Measurements from ENCODE around the gene MYO3A. TPM values are rescaled to one million over a fixed set of nuclear protein-coding genes. Genes with fewer than 3 reads are reported as not detected.

The MYO3A gene
- total and polyA plus RNA-seq, 2 of the 4 experiments (the other 2 are of a cell fraction), result not detected

DNA sequence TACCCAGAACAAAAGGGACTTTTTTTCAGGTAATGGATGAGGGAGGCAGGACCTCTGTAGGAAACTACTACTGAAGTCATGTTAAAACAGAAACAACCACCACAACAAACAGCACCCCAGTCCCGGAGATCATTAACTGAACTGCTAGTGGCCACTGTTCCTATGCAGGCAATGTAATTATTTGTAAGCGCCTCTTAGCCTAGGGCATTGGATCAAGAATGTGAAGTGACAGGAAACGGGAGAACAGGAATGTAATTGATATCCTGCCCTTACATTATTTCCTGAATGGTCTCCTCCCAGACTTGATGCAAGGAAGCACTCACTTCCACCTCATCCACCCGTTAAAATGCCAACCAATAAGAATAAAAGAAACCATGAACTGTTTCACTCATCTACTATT is 265.8 kb downstream of the MYO3A start:
- dilution Hi-C loops (cut with HindIII; ENCODE audit: low sequenced_read_pairs, unreplicated experiment), result no loop called here
- ChIA-PET CTCF (no interaction called here), POLR2A (ENCODE audit: unreplicated experiment) (no interaction called here)
- in situ Hi-C loops (cut with MboI; ENCODE audit: low sequenced_read_pairs), result no loop called here
- H3K4me1 ChIP-seq (ENCODE audit: control insufficient read depth, insufficient read depth, low read length), result no peaks in the 10 kb centered on the region
- no peak overlapping the region for H3K9ac ChIP-seq (ENCODE audit: low read depth, low read length)
- no peak overlapping the region for H2BK15ac ChIP-seq (ENCODE audit: low read depth, low read length)
- H4K5ac ChIP-seq (ENCODE audit: low read depth, low read length), result no peak overlapping the region
- H3K36me3 ChIP-seq (ENCODE audit: control insufficient read depth, insufficient read depth, low read length), result no peaks in the 10 kb centered on the region
- H3K23ac ChIP-seq (ENCODE audit: low read depth, low read length), result no peak overlapping the region
- H3K9me3 ChIP-seq (ENCODE audit: control insufficient read depth, insufficient read depth, low read length), result peaks cover 8% of the 10 kb centered on the region
- H3K79me1 ChIP-seq (ENCODE audit: low read depth in 1 of 2, low read length in 2 of 2), result no peaks in the 10 kb centered on the region
- no peak overlapping the region for H2BK5ac ChIP-seq (ENCODE audit: low read depth, low read length, poor library complexity, severe bottlenecking)
- no peak overlapping the region for H2AFZ ChIP-seq (replicated peaks; ENCODE audit: low read length, poor library complexity)
- no peak overlapping the region for H2AK5ac ChIP-seq (ENCODE audit: low read depth, low read length)
- no peak overlapping the region for H3K18ac ChIP-seq (ENCODE audit: low read depth, low read length)
- no peak overlapping the region for H2AK9ac ChIP-seq (replicated peaks; ENCODE audit: low read depth, low read length, poor library complexity)
- no peak overlapping the region for H3K27ac ChIP-seq (ENCODE audit: insufficient read depth, low read length)
- no peak overlapping the region for H3K56ac ChIP-seq (ENCODE audit: extremely low read depth, insufficient read depth, low read length)
- H4K91ac ChIP-seq (ENCODE audit: insufficient read depth, low read depth, low read length), result no peak overlapping the region
- no peaks in the 10 kb centered on the region for H4K20me1 ChIP-seq (ENCODE audit: insufficient read depth, low read length)
- H3K4me3 ChIP-seq (ENCODE audit: insufficient read depth, low read depth, low read length), result no peak overlapping the region
- no peak overlapping the region for H2BK120ac ChIP-seq (ENCODE audit: low read depth, low read length)
- WGBS, 2 experiments (ENCODE audit: extremely low coverage in 2 of 2, insufficient read length in 1 of 2), result no CpG with 5 or more reads among the region's 4 CpGs
- no peaks in the 10 kb centered on the region for H3K27me3 ChIP-seq (ENCODE audit: control insufficient read depth, insufficient read depth, low read length)
- BruUV-seq (replicated peaks), result no TSS peak
- ATAC-seq (ENCODE audit: low read depth) (no peak), DNase-seq (no peak)
- no peak for TF ChIP-seq RAD21 (IDR thresholded peaks at IDR 0.05; ENCODE audit: low read length)
- no peak for TF ChIP-seq SMC3 (IDR thresholded peaks at IDR 0.05; ENCODE audit: low read depth, low read length)
- no peak for TF ChIP-seq NFE2L2 (IDR thresholded peaks at IDR 0.05; ENCODE audit: low read depth, low read length)
- TF ChIP-seq RCOR1 (IDR thresholded peaks at IDR 0.05; ENCODE audit: insufficient replicate concordance, low read length), result no peak
- TF ChIP-seq POLR2A (IDR thresholded peaks at IDR 0.05; ENCODE audit: low read depth, low read length), result no peak
- TF ChIP-seq, protein P1, sequence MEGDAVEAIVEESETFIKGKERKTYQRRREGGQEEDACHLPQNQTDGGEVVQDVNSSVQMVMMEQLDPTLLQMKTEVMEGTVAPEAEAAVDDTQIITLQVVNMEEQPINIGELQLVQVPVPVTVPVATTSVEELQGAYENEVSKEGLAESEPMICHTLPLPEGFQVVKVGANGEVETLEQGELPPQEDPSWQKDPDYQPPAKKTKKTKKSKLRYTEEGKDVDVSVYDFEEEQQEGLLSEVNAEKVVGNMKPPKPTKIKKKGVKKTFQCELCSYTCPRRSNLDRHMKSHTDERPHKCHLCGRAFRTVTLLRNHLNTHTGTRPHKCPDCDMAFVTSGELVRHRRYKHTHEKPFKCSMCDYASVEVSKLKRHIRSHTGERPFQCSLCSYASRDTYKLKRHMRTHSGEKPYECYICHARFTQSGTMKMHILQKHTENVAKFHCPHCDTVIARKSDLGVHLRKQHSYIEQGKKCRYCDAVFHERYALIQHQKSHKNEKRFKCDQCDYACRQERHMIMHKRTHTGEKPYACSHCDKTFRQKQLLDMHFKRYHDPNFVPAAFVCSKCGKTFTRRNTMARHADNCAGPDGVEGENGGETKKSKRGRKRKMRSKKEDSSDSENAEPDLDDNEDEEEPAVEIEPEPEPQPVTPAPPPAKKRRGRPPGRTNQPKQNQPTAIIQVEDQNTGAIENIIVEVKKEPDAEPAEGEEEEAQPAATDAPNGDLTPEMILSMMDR (conservative IDR thresholded peaks at IDR 0.05; ENCODE audit: low read depth, low read length), result no peak
- no peak for TF ChIP-seq CHD1 (IDR thresholded peaks at IDR 0.05; ENCODE audit: low read depth, low read length)
- no peak for TF ChIP-seq MAFK (IDR thresholded peaks at IDR 0.05; ENCODE audit: low read depth, low read length)
- no peak for TF ChIP-seq FOS (IDR thresholded peaks at IDR 0.05; ENCODE audit: low read depth, low read length)
- TF ChIP-seq, protein P2, sequence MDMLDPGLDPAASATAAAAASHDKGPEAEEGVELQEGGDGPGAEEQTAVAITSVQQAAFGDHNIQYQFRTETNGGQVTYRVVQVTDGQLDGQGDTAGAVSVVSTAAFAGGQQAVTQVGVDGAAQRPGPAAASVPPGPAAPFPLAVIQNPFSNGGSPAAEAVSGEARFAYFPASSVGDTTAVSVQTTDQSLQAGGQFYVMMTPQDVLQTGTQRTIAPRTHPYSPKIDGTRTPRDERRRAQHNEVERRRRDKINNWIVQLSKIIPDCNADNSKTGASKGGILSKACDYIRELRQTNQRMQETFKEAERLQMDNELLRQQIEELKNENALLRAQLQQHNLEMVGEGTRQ (IDR thresholded peaks at IDR 0.05; ENCODE audit: low read depth, low read length), result no peak
- no peak for TF ChIP-seq RFX5 (IDR thresholded peaks at IDR 0.05; ENCODE audit: low read depth, low read length)
- TF ChIP-seq, protein P3, sequence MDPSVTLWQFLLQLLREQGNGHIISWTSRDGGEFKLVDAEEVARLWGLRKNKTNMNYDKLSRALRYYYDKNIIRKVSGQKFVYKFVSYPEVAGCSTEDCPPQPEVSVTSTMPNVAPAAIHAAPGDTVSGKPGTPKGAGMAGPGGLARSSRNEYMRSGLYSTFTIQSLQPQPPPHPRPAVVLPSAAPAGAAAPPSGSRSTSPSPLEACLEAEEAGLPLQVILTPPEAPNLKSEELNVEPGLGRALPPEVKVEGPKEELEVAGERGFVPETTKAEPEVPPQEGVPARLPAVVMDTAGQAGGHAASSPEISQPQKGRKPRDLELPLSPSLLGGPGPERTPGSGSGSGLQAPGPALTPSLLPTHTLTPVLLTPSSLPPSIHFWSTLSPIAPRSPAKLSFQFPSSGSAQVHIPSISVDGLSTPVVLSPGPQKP (IDR thresholded peaks at IDR 0.05; ENCODE audit: borderline replicate concordance, low read depth, low read length), result no peak
- TF ChIP-seq MAZ (IDR thresholded peaks at IDR 0.05; ENCODE audit: borderline replicate concordance, low read depth, low read length), result no peak
- TF ChIP-seq MXI1 (IDR thresholded peaks at IDR 0.05; ENCODE audit: borderline replicate concordance, low read depth, low read length), result no peak
- no peak for TF ChIP-seq BHLHE40 (IDR thresholded peaks at IDR 0.05; ENCODE audit: low read depth, low read length)
- no peak for TF ChIP-seq CEBPB (IDR thresholded peaks at IDR 0.05; ENCODE audit: low read depth, low read length)
- no peak overlapping the region for H4K8ac ChIP-seq (ENCODE audit: low read depth in 2 of 2, low read length in 2 of 2)
- H2BK20ac ChIP-seq (ENCODE audit: low read depth, low read length), result no peak overlapping the region
- no peak overlapping the region for H3K4me2 ChIP-seq (ENCODE audit: low read depth, low read length)
- H3K14ac ChIP-seq (replicated peaks; ENCODE audit: low read depth, low read length), result no peak overlapping the region
- no peaks in the 10 kb centered on the region for H3K9me1 ChIP-seq (ENCODE audit: insufficient read depth, low read length)
- no peak overlapping the region for H3K4ac ChIP-seq (ENCODE audit: low read depth, low read length)
- intact Hi-C loops (cut with micrococcal nuclease), result no loop called here
